ENCODE data around the gene NOB1.

DNA sequence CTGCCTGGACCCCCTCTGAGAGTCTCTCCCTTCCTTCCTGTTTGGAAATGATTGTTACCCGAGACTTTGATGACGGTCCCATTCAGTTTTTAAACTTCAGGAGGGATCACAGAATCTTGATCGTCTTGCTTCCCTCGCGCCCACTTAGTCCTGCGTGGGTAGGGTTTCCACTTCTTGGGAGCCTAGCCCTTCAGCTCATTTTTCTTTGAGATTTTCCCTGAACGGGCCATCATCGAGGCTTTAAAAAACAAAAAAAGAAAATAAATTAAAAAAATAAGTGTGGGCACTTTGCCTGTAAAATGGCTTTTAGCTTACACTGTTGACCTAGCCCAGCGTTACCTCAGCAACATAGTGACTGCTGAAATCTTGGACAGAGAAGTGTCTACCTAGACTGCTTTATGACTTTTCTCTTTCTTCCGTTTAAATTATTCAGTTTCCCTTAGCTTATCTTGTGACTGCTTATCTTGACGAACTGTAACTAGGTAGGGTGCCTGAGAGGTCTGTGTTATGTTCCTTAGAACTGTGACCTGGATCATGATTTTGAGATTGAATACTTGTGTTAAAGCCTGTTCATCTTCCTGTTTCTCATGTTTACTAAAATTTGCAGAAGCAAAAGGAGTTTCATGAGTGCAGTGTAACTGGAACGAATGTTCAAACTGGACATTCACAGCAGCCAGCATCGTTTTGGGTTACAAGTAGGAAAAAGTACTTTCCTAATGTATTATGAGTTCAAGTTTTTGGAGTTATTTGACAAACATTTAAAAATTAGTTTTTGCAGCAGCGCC is 8.3 kb upstream of the NOB1 start:
- no peak for TF ChIP-seq MEF2A (IDR thresholded peaks at IDR 0.05; ENCODE audit: control insufficient read depth, low read depth, low read length)
- TF ChIP-seq RBBP5 (IDR thresholded peaks at IDR 0.05; ENCODE audit: borderline replicate concordance, insufficient read depth, low read length, poor library complexity, severe bottlenecking): no peak
- no peak for TF ChIP-seq NONO (IDR thresholded peaks at IDR 0.05; ENCODE audit: low read depth in 2 of 2, low read length in 1 of 2)
- no peak for TF ChIP-seq ZNF449 (CRISPR knock-in tag; IDR thresholded peaks at IDR 0.05)
- no peak for TF ChIP-seq ZKSCAN3 (CRISPR knock-in tag; IDR thresholded peaks at IDR 0.05)
- TF ChIP-seq ZEB2 (IDR thresholded peaks at IDR 0.05): no peak
- no peak for TF ChIP-seq RCOR1 (IDR thresholded peaks at IDR 0.05; ENCODE audit: borderline replicate concordance in 1 of 2, low read depth in 2 of 2, low read length in 2 of 2)
- TF ChIP-seq ATF1 (CRISPR knock-in tag; IDR thresholded peaks at IDR 0.05): no peak
- TF ChIP-seq ATF1 (tag; IDR thresholded peaks at IDR 0.05): no peak
- TF ChIP-seq, protein P1, sequence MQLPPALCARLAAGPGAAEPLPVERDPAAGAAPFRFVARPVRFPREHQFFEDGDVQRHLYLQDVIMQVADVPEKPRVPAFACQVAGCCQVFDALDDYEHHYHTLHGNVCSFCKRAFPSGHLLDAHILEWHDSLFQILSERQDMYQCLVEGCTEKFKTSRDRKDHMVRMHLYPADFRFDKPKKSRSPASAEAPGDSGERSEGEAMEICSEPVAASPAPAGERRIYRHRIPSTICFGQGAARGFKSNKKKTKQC (CRISPR knock-in tag; IDR thresholded peaks at IDR 0.05): no peak

Measured in K562 (cell line).